ENCODE measurements around the gene NGRN.

- TF ChIP-seq POLR2A (IDR thresholded peaks at IDR 0.05) (no peak), CTCF (IDR thresholded peaks at IDR 0.05) (no peak)
Observed at GRCh38 chr15:90294159-90294558, 28.7 kb downstream of the NGRN start.
